GM12865 (cell line): ENCODE data around the gene E2F8.

Experiments
- DNase-seq: peaks from one replicate; pipeline ENCODE4 v3.0.0; 2010; ENCODE audit warnings: low read depth
- H3K4me3 ChIP-seq: 2 replicates; pipeline ENCODE4 v1.5.1; 2011; ENCODE audit warnings: mild to moderate bottlenecking, low read depth, low read length, control low read depth
- TF ChIP-seq, protein P1 (sequence below): IDR thresholded peaks from 2 replicates; pipeline ENCODE4 v1.5.1; 2011; ENCODE audit warnings: low read length, control low read depth, low read depth, inconsistent platforms; ENCODE audit not compliant: insufficient read depth; ENCODE audit errors: missing control alignments

Gene E2F8

DNA sequence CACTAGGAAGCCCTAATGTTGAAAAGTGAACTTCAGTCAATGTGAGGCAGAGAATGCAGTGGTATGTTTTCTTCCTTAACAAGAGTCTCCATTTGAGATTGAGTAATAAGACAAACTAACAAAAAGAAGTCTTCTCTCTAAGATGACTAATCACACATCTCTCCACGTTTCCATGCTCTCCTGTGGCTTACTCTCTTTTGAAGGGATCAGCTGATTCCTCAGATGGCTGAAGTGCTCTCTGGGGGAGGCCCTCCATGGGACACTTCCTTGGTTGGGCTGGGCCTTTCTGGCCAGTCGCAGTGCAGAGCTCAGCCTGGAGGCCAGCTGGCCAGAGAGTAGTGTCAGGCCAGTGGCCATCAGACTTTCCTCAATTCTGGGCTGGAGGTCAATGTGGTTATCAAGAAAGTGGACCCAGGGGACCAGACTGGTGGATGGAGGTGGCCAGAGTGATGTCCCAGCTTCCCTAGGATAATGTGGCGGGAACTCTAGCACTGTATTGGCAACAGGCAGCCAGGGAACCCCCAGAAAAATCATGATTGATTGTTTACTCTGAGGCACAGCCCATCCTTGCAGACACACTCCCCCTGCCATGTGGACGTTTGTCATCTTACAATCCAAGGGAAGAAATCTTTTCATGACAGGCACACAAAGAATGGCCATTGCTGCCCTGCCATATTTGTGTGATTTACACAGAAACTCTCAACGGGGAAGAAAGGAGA, 53.5 kb downstream of the E2F8 start:
- no peak overlapping the region for H3K4me3 ChIP-seq
- TF ChIP-seq, protein P1, sequence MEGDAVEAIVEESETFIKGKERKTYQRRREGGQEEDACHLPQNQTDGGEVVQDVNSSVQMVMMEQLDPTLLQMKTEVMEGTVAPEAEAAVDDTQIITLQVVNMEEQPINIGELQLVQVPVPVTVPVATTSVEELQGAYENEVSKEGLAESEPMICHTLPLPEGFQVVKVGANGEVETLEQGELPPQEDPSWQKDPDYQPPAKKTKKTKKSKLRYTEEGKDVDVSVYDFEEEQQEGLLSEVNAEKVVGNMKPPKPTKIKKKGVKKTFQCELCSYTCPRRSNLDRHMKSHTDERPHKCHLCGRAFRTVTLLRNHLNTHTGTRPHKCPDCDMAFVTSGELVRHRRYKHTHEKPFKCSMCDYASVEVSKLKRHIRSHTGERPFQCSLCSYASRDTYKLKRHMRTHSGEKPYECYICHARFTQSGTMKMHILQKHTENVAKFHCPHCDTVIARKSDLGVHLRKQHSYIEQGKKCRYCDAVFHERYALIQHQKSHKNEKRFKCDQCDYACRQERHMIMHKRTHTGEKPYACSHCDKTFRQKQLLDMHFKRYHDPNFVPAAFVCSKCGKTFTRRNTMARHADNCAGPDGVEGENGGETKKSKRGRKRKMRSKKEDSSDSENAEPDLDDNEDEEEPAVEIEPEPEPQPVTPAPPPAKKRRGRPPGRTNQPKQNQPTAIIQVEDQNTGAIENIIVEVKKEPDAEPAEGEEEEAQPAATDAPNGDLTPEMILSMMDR, result no peak
- no peak for DNase-seq

- DNase-seq, result no peak
- H3K4me3 ChIP-seq, result no peak overlapping the region
- TF ChIP-seq, protein P1, result no peak
Observed at GRCh38 chr11:19185516-19186052, 55.2 kb downstream of the E2F8 start.

DNA sequence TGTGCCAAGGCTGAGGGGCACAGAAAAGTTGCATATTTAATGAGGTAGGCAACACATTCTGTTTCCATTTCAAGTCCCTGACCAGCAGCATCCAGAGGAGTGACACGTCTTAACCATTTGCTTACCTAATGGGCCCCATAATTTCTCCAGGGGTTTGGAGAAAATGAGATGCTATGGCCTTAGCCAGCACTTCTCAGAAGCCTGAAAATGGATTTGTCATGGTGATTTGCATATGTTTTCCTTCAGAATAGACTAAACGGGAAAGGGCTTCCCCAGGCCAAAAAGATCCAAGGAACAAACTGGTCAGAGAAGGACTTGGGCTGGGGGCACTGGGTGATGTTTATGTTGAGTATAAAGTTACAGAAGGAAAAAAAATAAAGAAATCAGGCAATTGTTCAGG, 55.7 kb downstream of the E2F8 start:
- TF ChIP-seq, protein P1, result no peak
- no peak overlapping the region for H3K4me3 ChIP-seq
- DNase-seq, result no peak

DNA sequence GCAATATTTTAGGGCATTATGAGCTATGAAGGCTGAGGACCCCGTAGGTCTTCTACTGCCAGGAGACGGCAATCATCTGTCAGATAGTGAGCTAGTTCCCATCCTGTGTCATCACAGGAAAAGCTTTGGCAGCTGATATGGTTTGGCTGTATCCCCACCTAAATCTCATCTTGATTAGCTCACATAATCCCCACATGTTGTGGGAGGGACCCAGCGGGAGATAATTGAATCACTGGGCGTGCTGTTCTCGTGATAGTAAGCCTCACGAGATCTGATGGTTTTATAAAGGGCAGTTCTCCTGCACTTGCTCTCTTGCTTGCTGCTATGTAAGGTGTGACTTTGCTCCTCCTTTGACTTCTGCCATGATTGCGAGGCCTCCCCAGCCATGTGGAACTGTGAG, 57.1 kb downstream of the E2F8 start:
- DNase-seq, result no peak
- H3K4me3 ChIP-seq, result no peak overlapping the region
- TF ChIP-seq, protein P1, result no peak

DNA sequence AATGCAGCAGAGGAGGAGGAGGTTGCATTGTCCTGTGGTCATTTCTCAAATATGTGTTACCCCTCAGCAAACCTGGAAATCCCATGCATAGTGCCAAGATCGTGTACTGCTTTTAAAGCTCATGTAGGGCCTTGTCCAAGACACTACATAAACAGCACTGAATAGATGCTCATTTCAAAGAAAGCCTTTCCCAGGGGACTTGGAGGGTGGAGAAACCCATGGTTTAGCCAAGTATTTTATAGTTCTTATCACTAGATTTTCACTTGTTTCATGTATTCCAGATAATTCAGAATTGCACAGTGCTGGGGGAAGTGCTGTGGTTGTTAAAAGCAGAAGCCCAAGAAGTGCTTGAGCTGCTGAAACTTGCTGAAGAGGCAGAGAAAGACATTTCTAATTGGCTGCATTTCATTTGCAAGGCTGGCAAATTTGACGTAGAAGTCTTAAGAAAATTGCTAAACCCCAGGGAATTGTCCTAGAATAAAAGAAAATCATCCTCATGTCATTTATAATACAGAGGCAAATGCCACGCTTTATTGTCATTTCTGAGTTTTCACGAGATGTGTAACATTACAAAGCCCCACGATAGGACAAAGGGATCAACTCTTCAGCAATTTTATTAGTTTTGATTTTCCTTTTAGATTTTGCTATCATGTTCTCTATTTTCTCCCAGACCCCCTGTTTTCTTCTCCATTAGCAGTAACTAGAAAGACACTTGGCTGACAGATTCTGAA, 59.0 kb downstream of the E2F8 start:
- DNase-seq, result no peak
- H3K4me3 ChIP-seq, result no peak overlapping the region
- TF ChIP-seq, protein P1, result no peak

- TF ChIP-seq, protein P1, result no peak
- no peak for DNase-seq
- H3K4me3 ChIP-seq, result no peak overlapping the region
Observed at GRCh38 chr11:19176629-19177186, 64.0 kb downstream of the E2F8 start.
